Sigmoid colon (tissue), 7 donors: Measurements from ENCODE around the gene CDIP1. TPM values are rescaled to one million over a fixed set of nuclear protein-coding genes. Genes with fewer than 3 reads are reported as not detected.

Source experiments
- DNase-seq: peaks from one replicate; pipeline ENCODE4 v3.0.0-alpha.2; 2019
- H3K27ac ChIP-seq, 4 donors: fragments of 200-600 bp; sonication (generic); one replicate each; pipeline ENCODE4 v1.5.1; 2016 to 2019; ENCODE audit warnings: mild to moderate bottlenecking in 1 of 4
- H3K27me3 ChIP-seq, 3 donors: fragments of 200-600 bp; sonication (generic); one replicate each; pipeline ENCODE4 v1.5.1; 2019; ENCODE audit warnings: mild to moderate bottlenecking in 1 of 3
- H3K36me3 ChIP-seq, 4 donors: fragments of 200-600 bp; sonication (generic); one replicate each; pipeline ENCODE4 v1.5.1; 2016 to 2019
- H3K4me1 ChIP-seq, 4 donors: fragments of 200-600 bp; sonication (generic); one replicate each; pipeline ENCODE4 v1.5.1; 2017 to 2019
- H3K4me3 ChIP-seq, 4 donors: fragments of 200-600 bp; sonication (generic); one replicate each; pipeline ENCODE4 v1.5.1; 2017 to 2019; ENCODE audit warnings: mild to moderate bottlenecking in 2 of 4, moderate library complexity in 1 of 4
- H3K9me3 ChIP-seq, 4 donors: fragments of 200-600 bp in 3 of 4; sonication (generic) in 3 of 4; one replicate each; pipeline versions ENCODE4 v1.5.1 to v1.6.1; 2013 to 2019
- CTCF ChIP-seq, 4 experiments: fragments of 450-650 bp in 3 of 4; fragments of 200-600 bp in 1 of 4; IDR thresholded peaks; one replicate each; pipeline ENCODE4 v1.5.1; 2016 to 2019; ENCODE audit warnings: antibody characterized with exemption in 4 of 4, mild to moderate bottlenecking in 3 of 4, moderate library complexity in 2 of 4
- EP300 ChIP-seq, 4 donors: sonication (generic); formaldehyde crosslinking; IDR thresholded peaks; one replicate each; pipeline ENCODE4 v1.6.1; 2017; ENCODE audit warnings: antibody characterized with exemption in 4 of 4
- POLR2A ChIP-seq, 2 donors: fragments of 450-650 bp; IDR thresholded peaks; one replicate each; pipeline ENCODE4 v1.6.1; 2016; ENCODE audit warnings: antibody characterized with exemption in 2 of 2, mild to moderate bottlenecking in 2 of 2, moderate library complexity in 2 of 2
- POLR2AphosphoS5 ChIP-seq, 4 donors: sonication (generic); formaldehyde crosslinking; IDR thresholded peaks; one replicate each; pipeline ENCODE4 v1.6.1; 2017; ENCODE audit warnings: antibody characterized with exemption in 4 of 4
- WGBS, 2 donors: extraction: QIAGEN DNeasy Blood & Tissue Kit; methylation state at CpG; one replicate each; pipeline ENCODE4 v1.1.7; 2013; 5-methylcytosine and 5-hydroxymethylcytosine counted together
- intact Hi-C: fragments of 100-400 bp; cut with DNase I; formaldehyde crosslinking; loops from one replicate; pipeline ENCODE4 v1.15.1; 2023
- polyA plus RNA-seq, 3 donors: library from polyadenylated mRNA; stranded (reverse); fragments of 200-250 nt; gene quantifications; one replicate each; pipeline ENCODE4 v1.2.3, GENCODE V29; 2013
- total RNA-seq, 4 donors: library from RNA; depleted of rRNA; stranded (reverse); fragments of >200 nt; gene quantifications; one replicate each; pipeline ENCODE4 v1.1.0, GENCODE V29; 2016
- donor health status: healthy with polysubstance abuse.
- donor health status: Bipolar disorder and iron deficiency.
- donor health status: healthy.

Gene CDIP1
- total and polyA plus RNA-seq, 7 donors = 10.8 to 22.4 (median 16.1) TPM

GRCh38 chr16:4519274-4520058 lies 19.1 kb downstream of the CDIP1 start:
- 88 to 90% methylated on average over 15 of the region's 15 CpGs for WGBS, 2 donors
- intact Hi-C loops = no loop called here
- Histone ChIP-seq H3K9me3 (no peaks in the 10 kb centered on the region), H3K4me3 (no peak overlapping the region), H3K27ac (no peak overlapping the region), H3K36me3 (no peaks in the 10 kb centered on the region), H3K4me1 (peaks cover 0 to 40% (median 20%) of the 10 kb centered on the region in 4 donors), H3K27me3 (no peaks in the 10 kb centered on the region)
- TF ChIP-seq CTCF (IDR thresholded peaks at IDR 0.05) (no peak), POLR2AphosphoS5 (IDR thresholded peaks at IDR 0.05) (no peak), POLR2A (IDR thresholded peaks at IDR 0.05) (no peak), EP300 (IDR thresholded peaks at IDR 0.05) (no peak)
- no peak for DNase-seq

- no peak for DNase-seq
- 75 to 79% methylated on average over 12 of the region's 12 CpGs for WGBS, 2 donors
- Histone ChIP-seq H3K27ac (no peak overlapping the region), H3K27me3 (no peaks in the 10 kb centered on the region), H3K9me3 (no peaks in the 10 kb centered on the region), H3K36me3 (peaks cover 0 to 10% (median 3%) of the 10 kb centered on the region in 4 donors), H3K4me3 (no peak overlapping the region), H3K4me1 (peaks cover 0 to 53% (median 34%) of the 10 kb centered on the region in 4 donors)
- TF ChIP-seq POLR2A (IDR thresholded peaks at IDR 0.05) (no peak), POLR2AphosphoS5 (IDR thresholded peaks at IDR 0.05) (no peak), CTCF (IDR thresholded peaks at IDR 0.05) (peak in 2 of 4 experiments; percentile 18 to 27), EP300 (IDR thresholded peaks at IDR 0.05) (no peak)
- intact Hi-C loops = no loop called here
Observed at GRCh38 chr16:4517812-4518680, 20.5 kb downstream of the CDIP1 start.

GRCh38 chr16:4515611-4516233 lies 22.9 kb downstream of the CDIP1 start:
- H3K9me3 ChIP-seq = no peaks in the 10 kb centered on the region
- WGBS, 2 donors = 32 to 71% methylated on average over 5 of the region's 5 CpGs
- peaks cover 0 to 33% (median 21%) of the 10 kb centered on the region in 4 donors for H3K36me3 ChIP-seq
- intact Hi-C loops = no loop called here
- H3K27me3 ChIP-seq = no peaks in the 10 kb centered on the region
- DNase-seq = no peak
- H3K27ac ChIP-seq = peak overlapping the region; percentile 39 to 63 (median 58)
- H3K4me3 ChIP-seq = no peak overlapping the region
- TF ChIP-seq POLR2AphosphoS5 (IDR thresholded peaks at IDR 0.05) = no peak
- peaks cover 0 to 46% (median 36%) of the 10 kb centered on the region in 4 donors for H3K4me1 ChIP-seq

GRCh38 chr16:4514606-4515005 lies 24.0 kb downstream of the CDIP1 start:
- no peak for DNase-seq
- H3K4me3 ChIP-seq = no peak overlapping the region
- peak overlapping the region; percentile 39 to 63 (median 58) for H3K27ac ChIP-seq
- WGBS, 2 donors = 58 to 68% methylated on average over 7 of the region's 7 CpGs
- TF ChIP-seq EP300 (IDR thresholded peaks at IDR 0.05) (no peak), CTCF (IDR thresholded peaks at IDR 0.05) (no peak), POLR2A (IDR thresholded peaks at IDR 0.05) (no peak), POLR2AphosphoS5 (IDR thresholded peaks at IDR 0.05) (no peak)
- H3K36me3 ChIP-seq = peaks cover 0 to 44% (median 28%) of the 10 kb centered on the region in 4 donors
- peaks cover 0 to 46% (median 36%) of the 10 kb centered on the region in 4 donors for H3K4me1 ChIP-seq
- no peaks in the 10 kb centered on the region for H3K9me3 ChIP-seq
- no peaks in the 10 kb centered on the region for H3K27me3 ChIP-seq
- intact Hi-C loops = no loop called here
